Fibroblast of mammary gland (primary cell): ENCODE measurements around the gene KIF25.

Experiments
- DNase-seq: peaks from one replicate; pipeline ENCODE4 v3.0.0-alpha.2; 2010; ENCODE audit warnings: low read depth
- H3K4me3 ChIP-seq: 2 replicates; pipeline ENCODE4 v1.5.1; 2011; ENCODE audit warnings: low read depth, mild to moderate bottlenecking, low read length, moderate library complexity; ENCODE audit not compliant: control insufficient read depth
- CTCF ChIP-seq: conservative IDR thresholded peaks from 2 replicates; pipeline ENCODE4 v1.5.1; 2011; ENCODE audit warnings: low read depth, low read length, inconsistent platforms; ENCODE audit not compliant: control insufficient read depth, insufficient read depth

KIF25 gene

DNA sequence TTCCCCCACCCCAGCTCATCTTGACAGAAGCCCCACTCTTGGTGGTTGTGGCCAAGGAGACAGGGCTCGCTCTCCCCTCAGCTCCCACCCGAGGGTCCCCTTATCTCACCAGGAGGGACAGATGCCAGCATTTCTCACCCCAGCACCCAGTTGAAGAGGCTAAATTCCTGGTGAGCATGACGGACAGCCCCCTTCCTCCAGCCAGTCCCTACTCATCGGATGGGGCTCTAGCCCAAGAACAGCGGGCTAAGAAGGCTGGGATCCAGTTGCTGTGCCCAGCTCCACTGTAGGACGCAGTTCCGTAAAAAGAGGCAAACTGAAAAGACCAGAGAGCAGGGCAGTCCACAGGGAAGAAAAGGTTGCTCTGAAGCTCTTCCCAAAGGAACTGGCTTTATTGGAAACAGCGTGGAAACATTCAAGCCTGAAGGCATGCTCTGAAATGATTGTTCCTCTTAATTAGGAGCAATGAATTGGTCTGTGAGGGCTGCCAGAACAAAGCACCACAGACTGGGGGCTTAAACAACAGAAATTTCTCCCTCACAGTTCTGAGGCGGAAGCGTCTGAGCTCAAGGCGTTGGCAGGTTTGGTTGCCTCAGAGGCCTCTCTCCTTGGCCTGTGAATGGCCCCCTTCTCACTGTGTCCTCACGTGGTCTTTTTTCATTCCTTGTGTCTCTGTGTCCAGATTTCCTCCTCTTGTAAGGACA, 17.9 kb upstream of the KIF25 start:
- TF ChIP-seq CTCF = no peak
- no peak overlapping the region for H3K4me3 ChIP-seq
- DNase-seq = no peak

DNA sequence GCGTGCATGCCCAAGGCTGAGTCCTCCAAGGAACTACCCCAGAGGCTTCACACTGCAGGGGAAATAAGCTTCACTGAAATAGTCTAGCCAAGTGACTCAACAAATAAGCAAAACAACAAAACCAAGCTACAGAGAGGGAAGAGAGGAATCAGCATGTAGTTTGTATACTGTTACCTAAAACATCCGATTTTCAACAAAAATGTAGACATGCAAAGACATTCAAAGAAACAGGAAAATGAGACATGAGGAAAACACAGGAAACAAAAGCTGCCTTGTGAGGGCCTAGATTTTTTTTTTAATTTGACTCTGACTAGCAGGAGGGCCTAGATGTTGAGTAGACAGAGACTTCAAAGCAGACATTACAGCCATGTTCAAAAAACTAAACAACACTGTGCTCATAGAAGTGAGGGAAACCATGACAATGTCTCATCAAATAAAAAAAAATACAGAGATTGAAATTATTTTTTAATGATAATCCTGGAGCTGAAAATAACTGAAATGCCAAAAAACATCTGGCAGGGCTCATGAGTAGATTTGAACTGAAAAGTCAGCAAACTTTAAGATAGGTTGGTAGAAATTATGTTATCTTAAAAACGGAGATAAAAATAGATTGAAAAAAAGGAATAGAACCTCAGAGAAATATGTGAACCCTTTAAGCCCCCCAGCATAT, 16.4 kb upstream of the KIF25 start:
- no peak for DNase-seq
- H3K4me3 ChIP-seq = no peak overlapping the region
- TF ChIP-seq CTCF = no peak

DNA sequence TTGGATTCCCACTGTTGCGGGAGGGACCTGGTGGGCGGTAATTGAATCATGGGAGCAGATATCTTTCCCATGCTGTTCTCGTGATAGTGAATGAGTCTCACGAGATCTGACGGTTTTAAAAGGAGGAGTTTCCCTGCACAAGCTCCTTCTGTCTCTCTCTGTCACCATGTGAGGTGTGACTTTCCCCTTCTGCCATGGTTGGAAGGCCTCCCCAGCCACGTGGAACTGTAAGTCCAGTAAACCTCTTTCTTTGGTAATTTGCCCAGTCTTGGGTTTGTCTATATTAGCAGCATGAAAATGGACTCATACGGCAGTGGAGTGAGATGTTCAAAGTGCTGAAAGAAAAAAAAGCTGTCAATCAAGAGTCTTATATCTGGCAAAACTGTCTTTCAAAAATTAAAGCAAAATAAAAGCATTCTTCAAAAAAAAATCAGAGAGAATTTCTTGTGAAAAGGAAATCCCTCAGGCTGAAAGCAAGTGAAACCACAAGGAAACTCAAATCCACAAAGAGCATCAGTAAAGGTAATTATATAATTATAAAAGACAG, 15.5 kb upstream of the KIF25 start:
- H3K4me3 ChIP-seq = no peak overlapping the region
- no peak for DNase-seq
- TF ChIP-seq CTCF = no peak

GRCh38 chr6:167984144-167984719, 13.2 kb upstream of the KIF25 start:
- TF ChIP-seq CTCF = no peak
- DNase-seq = no peak
- no peak overlapping the region for H3K4me3 ChIP-seq

GRCh38 chr6:167984876-167985604, 12.4 kb upstream of the KIF25 start:
- peak; percentile 42 for DNase-seq
- TF ChIP-seq CTCF = no peak
- H3K4me3 ChIP-seq = no peak overlapping the region

DNA sequence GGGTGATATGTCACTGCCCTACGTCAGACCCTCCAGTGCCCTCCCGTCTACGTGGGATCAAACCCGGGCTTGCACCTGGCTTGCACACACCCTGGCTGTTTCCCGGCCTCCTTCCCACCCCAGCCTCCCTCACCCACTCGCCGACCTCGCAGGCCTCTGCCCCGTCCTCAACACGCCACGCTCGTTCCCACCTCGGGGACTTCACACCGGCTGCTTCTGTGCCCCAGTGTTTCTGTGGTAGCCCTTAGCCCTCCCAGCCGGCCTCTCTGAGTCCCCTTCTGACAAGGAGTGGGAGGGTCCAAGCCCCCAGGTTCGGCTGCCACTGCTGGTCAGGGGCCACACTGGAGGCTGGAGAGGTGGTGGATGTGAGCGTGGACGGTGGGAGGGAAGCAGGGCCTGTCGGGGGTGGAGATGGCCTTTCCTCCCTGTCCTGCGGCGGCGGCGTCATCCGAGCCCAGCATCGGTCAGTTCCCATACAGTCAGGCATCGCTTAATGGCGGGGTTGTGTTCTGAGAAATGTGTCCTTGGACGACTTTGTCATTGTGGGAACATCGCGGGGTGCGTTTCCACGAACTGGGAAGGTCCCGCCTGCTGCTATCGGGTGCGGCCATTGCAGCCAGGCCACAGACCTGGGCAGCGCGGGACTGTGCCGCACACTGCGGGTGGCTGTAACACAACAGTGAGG, 11.4 kb upstream of the KIF25 start:
- DNase-seq = no peak
- no peak overlapping the region for H3K4me3 ChIP-seq
- no peak for TF ChIP-seq CTCF
